HG03066 (cell line): ENCODE results near the gene ZP2.
"Not testable (repeated sequence)": the region's sequence is repeated elsewhere in the genome, so short reads cannot be mapped to it uniquely, and the experiment has no call there.

ENCODE experiments used
- ATAC-seq: cut with Tn5 transposase; IDR thresholded peaks from one replicate; pipeline ENCODE4 v1.9.1; 2021; ENCODE audit warnings: low read depth; ENCODE audit not compliant: unreplicated experiment

The ZP2 gene

DNA sequence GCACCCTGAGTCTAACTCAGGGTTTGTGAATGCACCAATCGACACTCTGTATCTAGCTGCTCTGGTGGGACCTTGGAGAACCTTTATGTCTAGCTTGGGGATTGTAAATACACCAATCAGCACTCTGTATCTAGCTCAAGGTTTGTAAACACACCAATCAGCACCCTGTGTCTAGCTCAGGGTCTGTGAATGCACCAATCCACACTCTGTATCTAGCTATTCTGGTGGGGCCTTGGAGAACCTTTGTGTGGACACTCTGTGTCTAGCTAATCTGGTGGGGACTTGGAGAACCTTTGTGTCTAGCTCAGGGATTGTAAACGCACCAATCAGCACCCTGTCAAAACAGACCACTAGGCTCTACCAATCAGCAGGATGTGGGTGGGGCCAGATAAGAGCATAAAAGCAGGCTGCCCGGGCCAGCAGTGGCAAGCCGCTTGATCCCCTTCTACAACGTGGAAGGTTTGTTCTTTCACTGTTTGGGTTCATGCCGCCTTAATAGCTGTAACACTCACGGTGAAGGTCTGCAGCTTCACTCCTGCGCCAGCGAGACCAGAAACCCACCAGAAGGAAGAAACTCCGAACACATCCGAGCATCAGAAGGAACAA lies 58.1 kb downstream of the ZP2 start:
- ATAC-seq, result not testable (repeated sequence)

- ATAC-seq, result not testable (repeated sequence)
Measured at GRCh38 chr16:21152160-21153030, 59.0 kb downstream of the ZP2 start.

- no peak for ATAC-seq
Measured at GRCh38 chr16:21150375-21151001, 60.9 kb downstream of the ZP2 start, which contains the start of gene DNAH3. DNAH3 (minus strand) TSS chr16:21150846; CDS start chr16:21150319, 527 bp downstream.
